Hepatocyte (in vitro differentiated cells): ENCODE measurements around the gene IL12RB2. TPM values are rescaled to one million over a fixed set of nuclear protein-coding genes. Genes with fewer than 3 reads are reported as not detected.
A peak's percentile ranks its signal among the peaks of the same experiment; 100 is the strongest.

ENCODE experiments used
- DNase-seq: peaks from one replicate; pipeline ENCODE4 v3.0.0-alpha.2; 2016; ENCODE audit warnings: low spot score
- H2AFZ ChIP-seq: fragments of 200-600 bp; sonication (generic); 2 replicates; pipeline ENCODE4 v1.6.0; 2016; ENCODE audit warnings: antibody characterized with exemption, mild to moderate bottlenecking
- H3K27ac ChIP-seq: fragments of 200-600 bp; sonication (generic); 2 replicates; pipeline ENCODE4 v1.5.1; 2016; ENCODE audit warnings: mild to moderate bottlenecking
- H3K27me3 ChIP-seq: fragments of 200-600 bp; sonication (generic); 2 replicates; pipeline ENCODE4 v1.6.1; 2016
- H3K36me3 ChIP-seq: fragments of 200-600 bp; sonication (generic); replicated peaks from 2 replicates; pipeline ENCODE4 v1.5.1; 2016; ENCODE audit warnings: low read depth; ENCODE audit not compliant: insufficient read depth
- H3K4me1 ChIP-seq: fragments of 200-600 bp; sonication (generic); 2 replicates; pipeline ENCODE4 v1.5.1; 2016; ENCODE audit warnings: mild to moderate bottlenecking, moderate library complexity; ENCODE audit not compliant: insufficient read depth
- H3K4me2 ChIP-seq: fragments of 200-600 bp; sonication (generic); 2 replicates; pipeline ENCODE4 v1.6.0; 2016
- H3K4me3 ChIP-seq: fragments of 200-600 bp; sonication (generic); 2 replicates; pipeline ENCODE4 v1.5.1; 2016; ENCODE audit warnings: mild to moderate bottlenecking
- H3K79me2 ChIP-seq: fragments of 200-600 bp; sonication (generic); 2 replicates; pipeline ENCODE4 v1.6.0; 2017; ENCODE audit warnings: mild to moderate bottlenecking
- H3K9me2 ChIP-seq: fragments of 200-600 bp; sonication (generic); replicated peaks from 2 replicates; pipeline ENCODE4 v1.6.0; 2017; ENCODE audit warnings: mild to moderate bottlenecking; ENCODE audit not compliant: insufficient read depth
- H3K9me3 ChIP-seq: fragments of 200-600 bp; sonication (generic); 2 replicates; pipeline ENCODE4 v1.5.1; 2016; ENCODE audit warnings: low read depth, mild to moderate bottlenecking
- H4K20me1 ChIP-seq: fragments of 200-600 bp; sonication (generic); 2 replicates; pipeline ENCODE4 v1.6.0; 2016; ENCODE audit warnings: mild to moderate bottlenecking; ENCODE audit not compliant: insufficient read depth, poor library complexity, severe bottlenecking
- CTCF ChIP-seq: fragments of 200-600 bp; sonication (generic); IDR thresholded peaks from 2 replicates; pipeline ENCODE4 v1.5.1; 2016; ENCODE audit warnings: antibody characterized with exemption, mild to moderate bottlenecking; ENCODE audit not compliant: poor library complexity
- EZH2 ChIP-seq: fragments of 200-600 bp; sonication (generic); IDR thresholded peaks from 2 replicates; pipeline ENCODE4 v1.6.1; 2016; ENCODE audit warnings: antibody characterized with exemption, mild to moderate bottlenecking, borderline replicate concordance
- EZH2phosphoT487 ChIP-seq: fragments of 200-600 bp; sonication (generic); IDR thresholded peaks from one replicate; pipeline ENCODE4 v1.6.1; 2018; ENCODE audit warnings: antibody characterized with exemption, mild to moderate bottlenecking, low read depth, moderate library complexity; ENCODE audit not compliant: unreplicated experiment, severe bottlenecking
- WGBS: methylation state at CpG from one replicate; pipeline ENCODE4 v1.1.6; 2016; ENCODE audit warnings: low lambda C conversion rate; ENCODE audit errors: missing lambda C conversion rate; 5-methylcytosine and 5-hydroxymethylcytosine counted together
- polyA plus RNA-seq: library from polyadenylated mRNA; unstranded; fragments of >200 nt; fragmentation: Nextera tagmentation; extraction: Ambion mirVana; gene quantifications from 2 replicates; pipeline ENCODE4 v1.2.1, GENCODE V29; 2016
- total RNA-seq: library from RNA; depleted of rRNA; stranded (reverse); fragments of >200 nt; gene quantifications from 2 replicates; pipeline ENCODE4 v1.2.3, GENCODE V29; 2014

The IL12RB2 gene
- total and polyA plus RNA-seq, 2 experiments from 2014 or later = 0.47 TPM; not detected in 1

- H3K27me3 ChIP-seq = no peaks in the 10 kb centered on the region
- no peaks in the 10 kb centered on the region for H3K9me3 ChIP-seq
- no peak overlapping the region for H3K4me3 ChIP-seq
- no peak overlapping the region for H3K27ac ChIP-seq
- no peaks in the 10 kb centered on the region for H3K9me2 ChIP-seq
- no peaks in the 10 kb centered on the region for H3K4me1 ChIP-seq
- no peaks in the 10 kb centered on the region for H3K79me2 ChIP-seq
- no peak for DNase-seq
- TF ChIP-seq CTCF = no peak
- TF ChIP-seq EZH2 = no peak
- no peak for TF ChIP-seq EZH2phosphoT487
- H3K4me2 ChIP-seq = no peak overlapping the region
- H2AFZ ChIP-seq = no peak overlapping the region
- WGBS = 75% methylated on average over 5 of the region's 5 CpGs
- no peaks in the 10 kb centered on the region for H3K36me3 ChIP-seq
- no peaks in the 10 kb centered on the region for H4K20me1 ChIP-seq
These were observed 96.5 kb downstream of the IL12RB2 start for GRCh38 chr1:67404212-67404620.

- no peaks in the 10 kb centered on the region for H3K79me2 ChIP-seq
- H2AFZ ChIP-seq = no peak overlapping the region
- WGBS = 75% methylated on average over 3 of the region's 3 CpGs
- no peak overlapping the region for H3K4me3 ChIP-seq
- peaks cover 7% of the 10 kb centered on the region for H3K36me3 ChIP-seq
- no peaks in the 10 kb centered on the region for H3K27me3 ChIP-seq
- H3K9me3 ChIP-seq = no peaks in the 10 kb centered on the region
- H3K4me1 ChIP-seq = no peaks in the 10 kb centered on the region
- H3K27ac ChIP-seq = no peak overlapping the region
- no peak for DNase-seq
- H3K4me2 ChIP-seq = no peak overlapping the region
- no peak for TF ChIP-seq EZH2
- no peak for TF ChIP-seq CTCF
- no peak for TF ChIP-seq EZH2phosphoT487
- no peaks in the 10 kb centered on the region for H4K20me1 ChIP-seq
- H3K9me2 ChIP-seq = no peaks in the 10 kb centered on the region
These were observed 98.0 kb downstream of the IL12RB2 start for GRCh38 chr1:67405473-67406245.

- Histone ChIP-seq H3K9me2 (no peaks in the 10 kb centered on the region), H3K4me1 (no peaks in the 10 kb centered on the region), H4K20me1 (no peaks in the 10 kb centered on the region), H3K9me3 (no peaks in the 10 kb centered on the region), H2AFZ (no peak overlapping the region), H3K27me3 (no peaks in the 10 kb centered on the region), H3K4me3 (no peak overlapping the region), H3K36me3 (peaks cover 7% of the 10 kb centered on the region), H3K79me2 (no peaks in the 10 kb centered on the region), H3K27ac (peak overlapping the region; percentile 0), H3K4me2 (no peak overlapping the region)
- TF ChIP-seq EZH2phosphoT487 (no peak), EZH2 (no peak), CTCF (no peak)
- 81% methylated on average over 5 of the region's 5 CpGs for WGBS
- DNase-seq = no peak
These were observed 99.8 kb downstream of the IL12RB2 start for GRCh38 chr1:67407498-67407897.
